ENCODE data around the gene CCDC24. TPM values are rescaled to one million over a fixed set of nuclear protein-coding genes. Genes with fewer than 3 reads are reported as not detected.

The CCDC24 gene
- total and polyA plus RNA-seq, 3 experiments from 2014 or later: 0.43 to 3.4 (median 2.7) TPM

GRCh38 chr1:43991200-43991475 is 261 bp upstream of the CCDC24 start:
- Histone ChIP-seq H3K4me1 (ENCODE audit: insufficient read depth, low read length) (peaks cover 8% of the 10 kb centered on the region), H3K27ac (ENCODE audit: low read depth, low read length) (peak overlapping the region; percentile 51), H3K36me3 (ENCODE audit: insufficient read depth, low read length) (no peaks in the 10 kb centered on the region), H3K9me3 (ENCODE audit: low read length) (no peaks in the 10 kb centered on the region), H3K4me3 (ENCODE audit: low read length) (peak overlapping the region; percentile 60), H3K27me3 (ENCODE audit: insufficient read depth, low read length, poor library complexity, severe bottlenecking) (no peaks in the 10 kb centered on the region)
- POLR2A ChIA-PET: interaction anchor here (1.4 kb wide), 1 partner anchor 13 kb away, joined by 4 read pairs; no protein-coding TSS in a partner anchor
- CTCF ChIA-PET: interaction anchor here (1.6 kb wide), 1 partner anchor 45 kb away, joined by 3 read pairs; no protein-coding TSS in a partner anchor
- Mint-ChIP-seq H3K27me3 (no peaks in the 10 kb centered on the region), H3K27ac (peak overlapping the region in 7 of 8 donors; percentile 47 to 98 (median 93)), H3K4me3 (peak overlapping the region; percentile 91 to 98 (median 94)), H3K9me3 (no peaks in the 10 kb centered on the region), H3K4me1 (peaks cover 10 to 21% (median 14%) of the 10 kb centered on the region in 3 donors), H3K36me3 (peaks cover 0 to 2% (median 0%) of the 10 kb centered on the region in 3 donors)
- DNase-seq: no peak

DNA sequence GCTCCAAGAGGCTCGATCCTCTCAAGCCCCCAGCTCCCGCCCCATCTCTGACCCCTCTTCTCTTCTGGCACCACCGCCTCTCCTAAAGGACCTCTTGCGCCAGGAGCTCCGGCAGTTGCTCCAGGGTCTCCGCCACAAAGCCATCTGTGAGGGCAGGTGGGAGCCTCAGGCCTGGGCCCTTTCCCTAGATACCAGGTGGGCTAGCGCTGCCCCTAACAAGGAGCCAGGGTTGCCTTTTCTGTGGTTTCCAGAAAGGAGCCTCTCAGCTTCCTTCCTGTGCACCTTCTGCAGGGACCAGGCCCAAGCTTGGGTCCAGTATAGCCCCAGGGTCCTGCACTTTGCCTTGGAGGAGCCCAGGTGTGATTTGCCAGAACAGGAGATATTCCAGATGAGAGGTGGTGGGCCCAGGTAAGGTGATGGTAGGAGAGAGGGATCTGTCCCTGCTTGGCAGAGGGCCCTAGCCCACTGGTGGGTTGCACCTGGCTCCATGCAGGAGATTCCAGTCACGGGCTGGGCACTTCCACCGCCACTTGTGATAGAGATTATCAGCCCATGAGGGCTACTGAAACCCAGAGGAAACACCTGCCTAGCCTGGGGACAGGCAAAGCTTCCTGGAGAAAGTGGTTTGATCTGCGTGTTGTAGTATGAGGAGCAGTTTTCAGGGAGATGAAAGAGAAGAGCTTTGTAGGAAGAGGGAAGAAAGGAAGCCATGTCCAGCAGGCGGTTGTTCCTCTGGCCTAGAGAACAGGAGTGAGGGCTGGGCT is 1.0 kb downstream of the CCDC24 start:
- POLR2A ChIA-PET: interaction anchor here (0.8 kb wide), 1 partner anchor 23 kb away, joined by 6 read pairs; the partner anchor contains the start of gene DPH2
- no peaks in the 10 kb centered on the region for H3K27me3 ChIP-seq (ENCODE audit: insufficient read depth, low read length, poor library complexity, severe bottlenecking)
- peak overlapping the region; percentile 91 to 98 (median 94) for H3K4me3 Mint-ChIP-seq
- peak overlapping the region; percentile 60 for H3K4me3 ChIP-seq (ENCODE audit: low read length)
- no peaks in the 10 kb centered on the region for H3K9me3 Mint-ChIP-seq
- no peak overlapping the region for H3K27ac ChIP-seq (ENCODE audit: low read depth, low read length)
- H3K36me3 ChIP-seq (ENCODE audit: insufficient read depth, low read length): no peaks in the 10 kb centered on the region
- peak overlapping the region in 4 of 8 donors; percentile 26 to 90 (median 64) for H3K27ac Mint-ChIP-seq
- peaks cover 10 to 21% (median 14%) of the 10 kb centered on the region in 3 donors for H3K4me1 Mint-ChIP-seq
- H3K27me3 Mint-ChIP-seq: no peaks in the 10 kb centered on the region
- no peaks in the 10 kb centered on the region for H3K9me3 ChIP-seq (ENCODE audit: low read length)
- H3K4me1 ChIP-seq (ENCODE audit: insufficient read depth, low read length): peaks cover 8% of the 10 kb centered on the region
- no peak for DNase-seq
- peaks cover 0 to 2% (median 0%) of the 10 kb centered on the region in 3 donors for H3K36me3 Mint-ChIP-seq
- CTCF ChIA-PET: interaction anchor here (0.6 to 2.0 kb wide), 6 partner anchors 9 to 46 kb away, joined by 3 to 5 read pairs (median 4); partner anchors contain the start of gene IPO13

DNA sequence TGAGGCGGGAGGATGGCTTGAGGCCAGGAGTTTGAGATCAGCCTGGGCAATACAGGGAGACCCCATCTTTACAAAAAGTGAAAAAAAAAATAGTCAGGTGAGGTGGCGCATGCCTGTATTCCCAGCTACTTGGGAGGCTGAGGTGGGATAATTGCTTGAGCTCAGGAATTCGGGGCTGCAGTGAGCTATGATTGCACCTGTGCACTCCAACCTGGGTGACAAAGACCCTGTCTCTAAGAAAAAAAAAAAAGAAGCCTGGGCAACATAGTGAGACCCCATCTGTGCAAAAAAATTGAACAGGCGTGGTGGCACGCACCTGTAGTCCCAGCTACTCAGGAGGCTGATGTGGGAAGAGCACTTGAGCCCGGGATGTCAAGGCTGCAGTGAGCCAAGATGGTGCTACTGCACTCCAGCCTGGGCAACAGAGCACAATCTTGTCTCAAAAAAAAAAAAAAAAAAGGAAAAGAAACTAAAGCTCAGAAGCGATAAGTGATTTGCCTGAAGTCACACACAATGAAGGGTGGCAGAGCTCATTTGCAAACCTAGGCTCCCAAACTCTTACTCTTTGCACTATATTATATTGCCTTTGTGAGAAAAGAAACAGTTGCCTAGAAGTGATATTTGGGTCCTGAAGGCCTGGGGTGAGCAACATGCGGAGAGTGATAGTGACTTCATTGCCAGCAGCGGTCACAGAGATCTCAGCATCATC is 2.0 kb downstream of the CCDC24 start:
- ChIA-PET CTCF (interaction anchor here (1.1 to 2.0 kb wide), 4 partner anchors 8 to 47 kb away, joined by 4 to 5 read pairs (median 4); partner anchors contain the start of gene IPO13), POLR2A (no interaction called here)
- Mint-ChIP-seq H3K36me3 (peaks cover 0 to 2% (median 0%) of the 10 kb centered on the region in 3 donors), H3K27ac (peak overlapping the region in 1 of 8 donors; percentile 49), H3K4me3 (peak overlapping the region in 3 of 7 donors; percentile 15 to 53 (median 29)), H3K9me3 (no peaks in the 10 kb centered on the region), H3K4me1 (peaks cover 10 to 21% (median 14%) of the 10 kb centered on the region in 3 donors), H3K27me3 (no peaks in the 10 kb centered on the region)
- no peak for DNase-seq
- no peak overlapping the region for H3K4me3 ChIP-seq (ENCODE audit: low read length)
- H3K4me1 ChIP-seq (ENCODE audit: insufficient read depth, low read length): peaks cover 8% of the 10 kb centered on the region
- H3K27ac ChIP-seq (ENCODE audit: low read depth, low read length): no peak overlapping the region
- H3K36me3 ChIP-seq (ENCODE audit: insufficient read depth, low read length): no peaks in the 10 kb centered on the region
- H3K9me3 ChIP-seq (ENCODE audit: low read length): no peaks in the 10 kb centered on the region
- H3K27me3 ChIP-seq (ENCODE audit: insufficient read depth, low read length, poor library complexity, severe bottlenecking): no peaks in the 10 kb centered on the region

DNA sequence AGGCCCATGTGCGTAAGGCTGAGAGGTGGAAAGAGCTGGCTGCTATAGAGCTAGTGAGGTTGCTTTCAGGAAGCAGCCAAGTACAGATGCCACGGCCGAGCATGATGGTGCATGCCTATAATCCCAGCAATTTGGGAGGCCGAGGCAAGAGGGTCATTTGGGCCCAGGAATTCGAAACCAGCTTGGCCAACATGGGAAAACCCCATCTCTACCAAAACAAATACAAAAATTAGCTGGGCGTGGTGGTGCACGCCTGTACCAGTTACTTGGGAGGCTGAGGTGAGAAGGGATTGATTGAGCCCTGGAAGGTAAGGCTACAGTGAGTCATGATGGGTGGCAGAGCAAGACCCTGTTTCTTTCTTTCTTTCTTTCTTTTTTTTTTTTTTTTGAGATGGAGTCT is 2.7 kb downstream of the CCDC24 start:
- CTCF ChIA-PET: no interaction called here
- Histone ChIP-seq H3K27me3 (ENCODE audit: insufficient read depth, low read length, poor library complexity, severe bottlenecking) (no peaks in the 10 kb centered on the region), H3K9me3 (ENCODE audit: low read length) (no peaks in the 10 kb centered on the region), H3K27ac (ENCODE audit: low read depth, low read length) (no peak overlapping the region), H3K4me1 (ENCODE audit: insufficient read depth, low read length) (peaks cover 8% of the 10 kb centered on the region), H3K36me3 (ENCODE audit: insufficient read depth, low read length) (no peaks in the 10 kb centered on the region), H3K4me3 (ENCODE audit: low read length) (no peak overlapping the region)
- peaks cover 0 to 2% (median 0%) of the 10 kb centered on the region in 3 donors for H3K36me3 Mint-ChIP-seq
- peaks cover 10 to 21% (median 14%) of the 10 kb centered on the region in 3 donors for H3K4me1 Mint-ChIP-seq
- no peak for DNase-seq
- no peaks in the 10 kb centered on the region for H3K9me3 Mint-ChIP-seq
- H3K4me3 Mint-ChIP-seq: peak overlapping the region in 2 of 7 donors; percentile 29 to 53
- peak overlapping the region in 1 of 8 donors; percentile 15 for H3K27ac Mint-ChIP-seq
- H3K27me3 Mint-ChIP-seq: no peaks in the 10 kb centered on the region
- POLR2A ChIA-PET: interaction anchor here (0.6 kb wide), 1 partner anchor 721 kb away, joined by 3 read pairs; no protein-coding TSS in a partner anchor

DNA sequence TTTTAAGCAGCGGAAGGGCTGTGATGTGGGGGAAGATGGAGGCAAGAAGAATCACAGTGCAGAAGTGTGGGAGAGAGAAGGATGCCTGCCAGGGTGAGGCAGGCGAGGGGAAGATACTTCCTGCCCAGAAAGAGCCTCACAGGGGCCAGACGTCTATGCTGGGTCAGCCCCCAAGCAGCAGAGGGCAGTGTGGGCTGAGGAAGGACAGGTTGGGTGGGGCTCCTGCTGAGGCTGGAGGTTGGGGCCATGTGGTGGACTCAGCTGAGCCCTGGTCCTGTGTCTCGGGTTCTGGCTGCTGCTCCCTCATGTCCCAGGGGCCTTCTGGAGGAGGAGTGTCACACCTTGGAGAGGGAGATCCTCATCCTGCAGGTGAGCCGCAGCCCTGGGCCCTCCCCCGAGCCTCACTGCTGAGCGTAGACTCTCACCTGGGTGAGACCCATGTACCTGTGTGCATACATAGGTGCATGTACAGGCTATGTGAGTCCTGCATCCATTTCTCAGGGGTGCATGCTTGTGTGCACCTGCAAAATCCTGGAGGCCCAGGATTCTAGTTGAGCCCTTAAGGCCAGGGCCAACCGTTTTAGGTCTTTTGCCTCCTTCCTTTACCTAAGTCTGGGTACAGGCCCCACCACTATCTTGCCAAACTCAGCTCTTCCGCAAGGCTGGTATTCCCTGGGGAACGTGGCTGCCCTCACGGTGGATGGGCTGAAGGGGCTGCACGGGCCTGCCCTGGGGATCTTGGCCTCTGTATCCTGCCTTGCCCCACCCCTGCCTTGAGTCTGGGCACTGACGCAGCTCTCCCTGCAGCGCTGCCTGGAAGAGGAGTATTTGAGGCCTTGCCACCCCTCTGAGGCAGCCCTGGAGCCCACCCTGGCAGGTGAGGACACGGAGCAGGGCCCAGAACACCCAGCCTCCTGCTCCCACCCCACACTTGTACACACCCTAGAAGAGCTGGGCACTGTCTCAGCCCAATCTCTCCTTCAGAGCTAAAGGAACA is 3.7 kb downstream of the CCDC24 start:
- ChIA-PET POLR2A (interaction anchor here (0.6 kb wide), 1 partner anchor 722 kb away, joined by 3 read pairs; no protein-coding TSS in a partner anchor), CTCF (no interaction called here)
- H3K27me3 Mint-ChIP-seq: no peaks in the 10 kb centered on the region
- peaks cover 0 to 2% (median 0%) of the 10 kb centered on the region in 3 donors for H3K36me3 Mint-ChIP-seq
- Histone ChIP-seq H3K27me3 (ENCODE audit: insufficient read depth, low read length, poor library complexity, severe bottlenecking) (no peaks in the 10 kb centered on the region), H3K36me3 (ENCODE audit: insufficient read depth, low read length) (no peaks in the 10 kb centered on the region), H3K9me3 (ENCODE audit: low read length) (no peaks in the 10 kb centered on the region), H3K4me3 (ENCODE audit: low read length) (no peak overlapping the region), H3K4me1 (ENCODE audit: insufficient read depth, low read length) (peaks cover 8% of the 10 kb centered on the region), H3K27ac (ENCODE audit: low read depth, low read length) (no peak overlapping the region)
- H3K4me3 Mint-ChIP-seq: no peak overlapping the region
- no peaks in the 10 kb centered on the region for H3K9me3 Mint-ChIP-seq
- no peak for DNase-seq
- no peak overlapping the region for H3K27ac Mint-ChIP-seq
- peaks cover 10 to 21% (median 14%) of the 10 kb centered on the region in 3 donors for H3K4me1 Mint-ChIP-seq

DNA sequence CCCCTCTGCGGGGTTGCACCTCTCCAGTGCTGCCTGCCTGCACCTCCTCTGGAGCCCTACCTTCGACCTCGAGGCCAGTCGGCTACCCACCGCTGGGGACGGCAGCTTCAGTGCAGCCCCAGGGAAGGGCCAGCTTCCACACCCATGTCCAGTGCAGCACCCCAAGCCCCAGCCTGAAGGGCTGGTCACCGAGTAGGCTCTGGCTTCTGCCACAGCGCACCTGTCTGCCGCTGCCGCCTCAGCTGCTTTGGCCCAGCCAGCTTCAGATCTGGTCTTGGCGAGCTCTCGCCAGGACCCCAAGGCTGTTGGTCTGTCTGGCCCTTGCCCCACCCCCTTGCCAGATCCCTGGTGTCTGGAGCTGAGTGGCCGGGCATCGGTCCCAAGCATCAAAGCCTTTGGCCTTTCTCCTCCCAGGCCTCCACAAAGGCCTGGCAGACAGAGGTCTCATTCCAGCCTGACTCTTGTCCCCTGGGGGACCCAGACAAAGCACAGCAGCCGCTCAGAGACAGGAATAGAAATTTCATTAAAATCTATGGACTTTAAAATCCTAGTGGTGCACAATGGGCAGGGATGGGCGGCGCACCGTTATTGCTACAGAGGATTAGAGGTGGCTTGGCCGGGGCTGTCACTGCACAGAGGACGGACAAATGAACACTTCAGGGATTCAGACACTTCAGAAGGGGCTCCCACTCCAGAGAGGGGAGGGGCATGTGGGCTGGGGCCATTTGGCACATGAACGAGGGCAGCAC is 4.8 kb downstream of the CCDC24 start:
- Mint-ChIP-seq H3K27ac (peak overlapping the region in 1 of 8 donors; percentile 78), H3K9me3 (no peaks in the 10 kb centered on the region), H3K4me1 (peaks cover 10 to 17% (median 12%) of the 10 kb centered on the region in 3 donors), H3K4me3 (peak overlapping the region in 1 of 7 donors; percentile 32), H3K27me3 (peaks cover 0 to 2% of the 10 kb centered on the region in 2 donors), H3K36me3 (peaks cover 0 to 2% (median 0%) of the 10 kb centered on the region in 3 donors)
- CTCF ChIA-PET: no interaction called here
- no peaks in the 10 kb centered on the region for H3K36me3 ChIP-seq (ENCODE audit: insufficient read depth, low read length)
- no peak overlapping the region for H3K27ac ChIP-seq (ENCODE audit: low read depth, low read length)
- no peaks in the 10 kb centered on the region for H3K9me3 ChIP-seq (ENCODE audit: low read length)
- peaks cover 8% of the 10 kb centered on the region for H3K4me1 ChIP-seq (ENCODE audit: insufficient read depth, low read length)
- DNase-seq: no peak
- H3K4me3 ChIP-seq (ENCODE audit: low read length): no peak overlapping the region
- POLR2A ChIA-PET: no interaction called here
- no peaks in the 10 kb centered on the region for H3K27me3 ChIP-seq (ENCODE audit: insufficient read depth, low read length, poor library complexity, severe bottlenecking)

DNA sequence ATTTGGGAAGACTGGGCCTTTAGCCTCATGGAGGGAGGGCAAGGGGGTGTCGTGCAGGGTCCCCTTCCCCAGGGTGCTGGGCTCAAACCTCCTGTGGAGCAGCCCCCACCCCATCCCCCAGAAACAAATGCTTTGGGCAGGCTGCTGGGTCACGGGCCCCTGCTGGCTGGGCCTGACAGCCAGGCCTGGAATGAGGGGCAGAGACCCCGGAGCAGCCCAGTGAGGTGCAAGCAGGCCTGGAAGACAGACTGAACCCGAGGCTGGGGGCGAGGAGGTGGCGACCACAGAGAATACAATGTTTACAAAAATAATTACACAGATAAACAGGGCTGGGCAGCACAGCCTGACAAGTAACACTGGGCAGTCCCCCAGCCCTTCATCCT is 5.3 kb downstream of the CCDC24 start:
- Mint-ChIP-seq H3K27ac (no peak overlapping the region), H3K36me3 (no peaks in the 10 kb centered on the region), H3K4me3 (no peak overlapping the region), H3K9me3 (no peaks in the 10 kb centered on the region), H3K27me3 (peaks cover 0 to 5% of the 10 kb centered on the region in 2 donors), H3K4me1 (peaks cover 8 to 12% (median 10%) of the 10 kb centered on the region in 3 donors)
- ChIA-PET CTCF (no interaction called here), POLR2A (no interaction called here)
- H3K9me3 ChIP-seq (ENCODE audit: low read length): no peaks in the 10 kb centered on the region
- H3K27ac ChIP-seq (ENCODE audit: low read depth, low read length): no peak overlapping the region
- no peaks in the 10 kb centered on the region for H3K27me3 ChIP-seq (ENCODE audit: insufficient read depth, low read length, poor library complexity, severe bottlenecking)
- no peak for DNase-seq
- no peaks in the 10 kb centered on the region for H3K36me3 ChIP-seq (ENCODE audit: insufficient read depth, low read length)
- peaks cover 8% of the 10 kb centered on the region for H3K4me1 ChIP-seq (ENCODE audit: insufficient read depth, low read length)
- H3K4me3 ChIP-seq (ENCODE audit: low read length): no peak overlapping the region
